ENCODE data around the gene FLRT1. TPM values are rescaled to one million over a fixed set of nuclear protein-coding genes. Genes with fewer than 3 reads are reported as not detected.
A peak's percentile ranks its signal among the peaks of the same experiment; 100 is the strongest.

The FLRT1 gene
- total RNA-seq, 4 donors from 2014 or later, result 0.06 to 0.19 (median 0.08) TPM; not detected in 1

DNA sequence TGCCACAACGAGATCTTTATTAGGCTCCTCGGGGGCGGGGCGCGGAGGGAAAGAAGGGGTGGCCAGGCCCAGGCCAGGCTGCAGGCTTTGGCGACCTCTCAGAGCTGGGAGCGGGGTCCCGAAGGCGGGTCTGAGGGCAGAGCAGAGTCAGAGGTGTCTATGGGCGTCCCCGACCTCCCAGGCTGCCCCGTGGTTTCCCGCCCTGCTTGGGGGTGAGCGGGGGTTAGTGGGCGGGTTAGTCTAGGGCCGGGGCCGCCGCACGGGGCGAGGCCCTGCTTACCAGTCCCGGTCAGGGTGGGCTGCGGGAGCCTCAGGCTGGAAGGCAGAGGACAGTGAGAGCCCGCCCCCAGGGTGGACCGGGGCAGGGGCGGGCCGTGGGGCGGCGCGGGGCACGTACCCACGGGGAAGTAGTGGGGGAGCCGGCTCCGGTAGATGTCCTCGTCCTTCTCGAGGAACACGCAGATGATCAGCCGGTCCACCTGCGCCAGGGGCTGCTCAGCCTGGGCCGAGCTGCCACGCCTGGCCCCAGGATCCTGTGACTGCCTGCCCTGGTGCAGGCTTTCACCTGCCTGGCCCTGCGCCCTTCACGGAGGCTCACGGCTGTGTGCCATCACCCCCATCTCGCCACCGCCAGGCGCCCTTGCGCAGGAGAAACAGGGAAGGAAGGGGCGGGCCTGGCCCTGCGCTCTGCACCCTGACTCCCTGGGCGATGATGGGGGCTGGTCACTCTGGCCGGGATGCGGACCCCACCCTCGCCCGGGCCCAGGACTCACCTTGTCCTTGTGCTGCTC lies 37.0 kb upstream of the FLRT1 start:
- H3K4me1 ChIP-seq, result peaks cover 32 to 66% (median 39%) of the 10 kb centered on the region in 3 donors
- peak overlapping the region; percentile 25 to 64 (median 36) for H3K4me3 ChIP-seq
- TF ChIP-seq, protein P1, sequence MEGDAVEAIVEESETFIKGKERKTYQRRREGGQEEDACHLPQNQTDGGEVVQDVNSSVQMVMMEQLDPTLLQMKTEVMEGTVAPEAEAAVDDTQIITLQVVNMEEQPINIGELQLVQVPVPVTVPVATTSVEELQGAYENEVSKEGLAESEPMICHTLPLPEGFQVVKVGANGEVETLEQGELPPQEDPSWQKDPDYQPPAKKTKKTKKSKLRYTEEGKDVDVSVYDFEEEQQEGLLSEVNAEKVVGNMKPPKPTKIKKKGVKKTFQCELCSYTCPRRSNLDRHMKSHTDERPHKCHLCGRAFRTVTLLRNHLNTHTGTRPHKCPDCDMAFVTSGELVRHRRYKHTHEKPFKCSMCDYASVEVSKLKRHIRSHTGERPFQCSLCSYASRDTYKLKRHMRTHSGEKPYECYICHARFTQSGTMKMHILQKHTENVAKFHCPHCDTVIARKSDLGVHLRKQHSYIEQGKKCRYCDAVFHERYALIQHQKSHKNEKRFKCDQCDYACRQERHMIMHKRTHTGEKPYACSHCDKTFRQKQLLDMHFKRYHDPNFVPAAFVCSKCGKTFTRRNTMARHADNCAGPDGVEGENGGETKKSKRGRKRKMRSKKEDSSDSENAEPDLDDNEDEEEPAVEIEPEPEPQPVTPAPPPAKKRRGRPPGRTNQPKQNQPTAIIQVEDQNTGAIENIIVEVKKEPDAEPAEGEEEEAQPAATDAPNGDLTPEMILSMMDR (IDR thresholded peaks at IDR 0.05), result peak in 2 of 6 experiments; percentile 20 to 40
- no peak for TF ChIP-seq POLR2A (IDR thresholded peaks at IDR 0.05)
- DNase-seq, result no peak
- intact Hi-C loops (cut with DNase I), result no loop called here
- peak overlapping the region; percentile 62 to 84 (median 72) for H3K27ac ChIP-seq
- WGBS, 2 donors, result 55% methylated on average over 12 of the region's 54 CpGs; no CpG with 5 or more reads in 1 of the 2 donors
- peaks cover 0 to 4% (median 0%) of the 10 kb centered on the region in 4 donors for H3K27me3 ChIP-seq
- peaks cover 9 to 51% (median 36%) of the 10 kb centered on the region in 3 donors for H3K36me3 ChIP-seq
- no peaks in the 10 kb centered on the region for H3K9me3 ChIP-seq

DNA sequence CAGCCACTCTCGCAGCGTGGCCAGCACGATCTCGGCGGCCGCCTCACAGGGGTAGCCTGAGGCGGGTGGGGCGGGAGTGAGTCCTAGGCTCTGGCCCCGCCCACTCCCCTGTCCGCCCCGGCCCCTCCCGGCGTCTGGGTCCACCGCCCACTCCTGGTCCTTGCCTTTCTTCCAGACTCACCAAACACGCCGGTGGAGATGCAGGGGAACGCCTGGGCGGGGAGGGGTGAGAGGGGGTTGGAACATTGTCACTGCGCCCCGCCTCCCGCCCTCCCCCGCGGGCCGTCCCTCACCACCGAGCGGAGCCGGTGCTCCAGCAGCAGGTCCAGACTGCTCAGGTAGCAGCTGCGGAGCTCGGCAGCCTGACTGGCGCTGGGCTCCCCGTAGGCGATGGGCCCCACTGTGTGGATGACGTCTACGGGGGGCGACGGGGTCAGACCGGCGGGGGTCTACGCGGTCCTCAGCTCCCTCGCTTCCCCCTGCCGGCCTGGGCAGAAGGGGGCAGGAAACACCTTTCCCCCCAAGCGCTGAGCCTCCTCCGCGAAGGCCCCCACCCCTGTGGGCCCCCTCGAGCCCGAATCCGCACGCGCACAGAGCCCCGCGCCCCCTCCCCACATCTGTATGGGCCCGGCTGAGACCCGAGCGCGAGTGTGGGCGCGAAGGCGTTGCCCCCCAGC lies 36.2 kb upstream of the FLRT1 start:
- WGBS, 2 donors, result 1 to 20% methylated on average over 1 to 14 of the region's 59 CpGs
- DNase-seq, result no peak
- no peak for TF ChIP-seq POLR2A (IDR thresholded peaks at IDR 0.05)
- TF ChIP-seq, protein P1 (IDR thresholded peaks at IDR 0.05), result no peak
- Histone ChIP-seq H3K4me1 (peaks cover 32 to 59% (median 39%) of the 10 kb centered on the region in 3 donors), H3K4me3 (peak overlapping the region; percentile 25 to 64 (median 36)), H3K9me3 (no peaks in the 10 kb centered on the region), H3K27ac (peak overlapping the region; percentile 62 to 84 (median 72)), H3K27me3 (peaks cover 0 to 4% (median 0%) of the 10 kb centered on the region in 4 donors), H3K36me3 (peaks cover 9 to 44% (median 36%) of the 10 kb centered on the region in 3 donors)
- intact Hi-C loops (cut with DNase I), result loop anchor here (2.0 kb wide), 1 partner anchor 147 kb away; no protein-coding TSS in a partner anchor

DNA sequence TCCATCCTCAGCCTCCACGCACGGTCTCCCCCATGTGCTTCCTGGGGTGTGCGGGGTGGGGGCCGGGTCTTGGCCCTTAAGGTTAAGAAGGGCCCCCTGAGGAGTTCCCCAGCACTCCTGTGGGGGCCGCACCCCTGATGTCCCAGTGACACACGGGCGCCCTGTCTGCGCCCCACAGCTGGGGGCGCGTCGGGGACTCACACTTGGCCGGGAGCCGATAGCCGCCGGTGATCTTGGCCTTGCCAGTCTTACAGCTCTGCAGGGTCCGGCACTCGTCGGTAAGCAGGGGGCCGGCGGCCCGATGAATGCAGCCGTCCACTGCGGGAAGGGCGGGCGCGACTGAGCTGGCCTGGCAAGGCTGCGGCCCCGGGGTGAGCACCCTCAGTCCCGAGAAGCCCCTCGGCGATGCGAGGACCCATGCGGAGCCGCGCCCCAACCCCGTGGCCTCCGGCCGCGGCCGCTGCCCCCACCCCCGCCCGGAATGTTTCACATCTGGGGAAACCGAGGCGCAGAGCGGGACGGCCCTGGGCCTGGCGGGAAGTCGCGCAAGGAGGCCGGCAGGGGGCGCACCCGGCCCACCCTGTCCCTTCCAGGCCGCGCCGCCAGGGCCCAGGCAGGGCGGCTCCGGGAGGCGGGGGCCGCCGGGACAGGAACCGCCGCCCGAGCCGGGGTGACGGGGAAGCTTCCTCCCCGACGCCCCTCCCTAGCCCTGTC lies 35.5 kb upstream of the FLRT1 start:
- Histone ChIP-seq H3K4me1 (peaks cover 32 to 58% (median 39%) of the 10 kb centered on the region in 3 donors), H3K36me3 (peaks cover 9 to 37% (median 31%) of the 10 kb centered on the region in 3 donors), H3K27ac (peak overlapping the region in 3 of 4 donors; percentile 58 to 84 (median 72)), H3K4me3 (peak overlapping the region; percentile 25 to 64 (median 36)), H3K27me3 (peaks cover 0 to 4% (median 0%) of the 10 kb centered on the region in 4 donors), H3K9me3 (no peaks in the 10 kb centered on the region)
- no peak for TF ChIP-seq POLR2A (IDR thresholded peaks at IDR 0.05)
- TF ChIP-seq, protein P1 (IDR thresholded peaks at IDR 0.05), result peak; percentile 76 to 95 (median 90)
- WGBS, 2 donors, result 0 to 13% methylated on average over 2 to 3 of the region's 67 CpGs
- DNase-seq, result no peak
- intact Hi-C loops (cut with DNase I), result loop anchor here (2.0 kb wide), 1 partner anchor 147 kb away; no protein-coding TSS in a partner anchor

DNA sequence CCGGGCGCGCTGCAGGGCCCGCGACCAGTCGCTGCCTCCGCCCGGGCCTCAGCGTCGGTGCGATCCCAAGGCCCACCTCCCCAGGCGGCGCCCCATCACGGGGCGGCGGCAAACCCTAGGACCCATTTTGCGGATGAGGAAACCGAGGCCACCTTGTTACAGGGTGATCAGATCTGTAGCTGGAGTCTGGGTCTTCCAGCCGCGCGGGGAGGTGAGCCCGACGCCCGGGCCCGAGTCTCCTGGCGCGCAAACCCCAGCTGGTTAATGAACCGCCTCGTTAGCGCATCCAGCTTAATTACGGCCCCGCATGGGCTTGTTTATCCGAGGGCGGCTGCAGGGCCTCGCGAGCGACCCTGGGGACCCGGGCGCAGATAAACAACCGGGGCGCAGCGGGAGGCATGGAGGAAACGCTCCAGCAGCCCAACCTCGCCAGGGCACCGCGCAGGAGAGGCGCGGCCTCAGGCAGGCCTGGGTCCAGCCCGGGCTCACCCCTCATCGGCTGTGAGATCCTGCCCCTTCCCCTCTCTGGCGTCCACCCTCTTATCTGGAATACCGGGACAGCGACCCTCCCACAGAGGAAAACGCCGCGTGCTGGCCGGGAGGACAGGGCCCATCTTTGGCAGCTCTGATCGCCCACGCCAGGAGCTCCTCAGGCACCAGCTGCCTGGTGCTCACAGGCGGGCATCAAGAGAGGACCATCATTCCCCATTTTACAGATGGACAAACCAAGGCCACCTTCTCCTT lies 34.8 kb upstream of the FLRT1 start:
- Histone ChIP-seq H3K27me3 (peaks cover 0 to 10% (median 0%) of the 10 kb centered on the region in 4 donors), H3K9me3 (no peaks in the 10 kb centered on the region), H3K36me3 (peaks cover 9 to 30% (median 24%) of the 10 kb centered on the region in 3 donors), H3K4me3 (peak overlapping the region; percentile 25 to 64 (median 36)), H3K27ac (no peak overlapping the region), H3K4me1 (peaks cover 32 to 60% (median 39%) of the 10 kb centered on the region in 3 donors)
- intact Hi-C loops (cut with DNase I), result loop anchor here (2.0 kb wide), 1 partner anchor 146 kb away; no protein-coding TSS in a partner anchor
- DNase-seq, result no peak
- WGBS, 2 donors, result 12% methylated on average over 5 of the region's 60 CpGs; no CpG with 5 or more reads in 1 of the 2 donors
- TF ChIP-seq, protein P1 (IDR thresholded peaks at IDR 0.05), result no peak
- TF ChIP-seq POLR2A (IDR thresholded peaks at IDR 0.05), result no peak
